NCI-H2196 (cell line): ENCODE results near the gene AZU1.
"Not testable (repeated sequence)": the region's sequence is repeated elsewhere in the genome, so short reads cannot be mapped to it uniquely, and the experiment has no call there.

Experiments
- DNase-seq: peaks from one replicate; lab custom pipeline; 2025; ENCODE audit not compliant: unreplicated experiment; lab: John Stamatoyannopoulos, UW

AZU1 gene

DNA sequence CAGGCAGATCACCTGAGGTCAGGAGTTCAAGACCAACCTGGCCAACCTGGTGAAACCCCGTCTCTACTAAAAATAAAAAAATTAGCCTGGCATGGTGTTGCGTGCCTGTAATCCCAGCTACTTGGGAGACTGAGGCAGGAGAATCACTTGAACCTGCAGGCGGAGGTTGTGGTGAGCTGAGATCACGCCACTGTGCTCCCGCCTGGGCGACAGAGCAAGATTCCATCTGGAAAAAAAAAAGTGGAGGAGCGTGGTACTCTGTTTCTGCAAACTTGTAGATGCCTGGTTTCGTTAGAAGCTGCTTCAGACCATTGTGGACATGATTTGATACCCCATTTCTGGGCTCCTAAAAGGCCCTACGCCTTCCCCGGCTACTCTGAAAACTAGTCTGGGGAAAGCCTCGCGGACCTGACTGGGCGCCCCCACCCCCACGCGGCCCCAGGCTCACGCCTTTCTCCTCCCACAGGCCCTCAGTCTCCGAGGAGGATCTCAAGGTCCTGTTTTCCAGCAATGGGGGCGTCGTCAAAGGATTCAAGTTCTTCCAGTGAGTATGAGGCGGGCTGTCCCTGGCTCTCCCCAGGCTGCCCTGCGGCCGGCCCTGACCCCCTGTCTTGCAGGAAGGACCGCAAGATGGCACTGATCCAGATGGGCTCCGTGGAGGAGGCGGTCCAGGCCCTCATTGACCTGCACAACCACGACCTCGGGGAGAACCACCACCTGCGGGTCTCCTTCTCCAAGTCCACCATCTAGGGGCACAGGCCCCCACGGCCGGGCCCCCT, 17.4 kb upstream of the AZU1 start:
- no peak for DNase-seq

DNA sequence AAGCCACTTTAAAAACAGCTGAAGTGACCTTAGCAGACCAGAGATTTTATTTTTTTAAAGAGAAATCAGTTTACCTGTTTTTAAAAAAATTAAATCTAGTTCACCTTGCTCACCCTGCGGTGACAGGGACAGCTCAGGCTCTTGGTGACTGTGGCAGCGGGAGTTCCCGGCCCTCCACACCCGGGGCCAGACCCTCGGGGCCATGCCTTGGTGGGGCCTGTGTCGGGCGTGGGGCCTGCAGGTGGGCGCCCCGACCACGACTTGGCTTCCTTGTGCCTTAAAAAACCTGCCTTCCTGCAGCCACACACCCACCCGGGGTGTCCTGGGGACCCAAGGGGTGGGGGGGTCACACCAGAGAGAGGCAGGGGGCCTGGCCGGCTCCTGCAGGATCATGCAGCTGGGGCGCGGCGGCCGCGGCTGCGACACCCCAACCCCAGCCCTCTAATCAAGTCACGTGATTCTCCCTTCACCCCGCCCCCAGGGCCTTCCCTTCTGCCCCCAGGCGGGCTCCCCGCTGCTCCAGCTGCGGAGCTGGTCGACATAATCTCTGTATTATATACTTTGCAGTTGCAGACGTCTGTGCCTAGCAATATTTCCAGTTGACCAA, 16.7 kb upstream of the AZU1 start:
- no peak for DNase-seq

DNA sequence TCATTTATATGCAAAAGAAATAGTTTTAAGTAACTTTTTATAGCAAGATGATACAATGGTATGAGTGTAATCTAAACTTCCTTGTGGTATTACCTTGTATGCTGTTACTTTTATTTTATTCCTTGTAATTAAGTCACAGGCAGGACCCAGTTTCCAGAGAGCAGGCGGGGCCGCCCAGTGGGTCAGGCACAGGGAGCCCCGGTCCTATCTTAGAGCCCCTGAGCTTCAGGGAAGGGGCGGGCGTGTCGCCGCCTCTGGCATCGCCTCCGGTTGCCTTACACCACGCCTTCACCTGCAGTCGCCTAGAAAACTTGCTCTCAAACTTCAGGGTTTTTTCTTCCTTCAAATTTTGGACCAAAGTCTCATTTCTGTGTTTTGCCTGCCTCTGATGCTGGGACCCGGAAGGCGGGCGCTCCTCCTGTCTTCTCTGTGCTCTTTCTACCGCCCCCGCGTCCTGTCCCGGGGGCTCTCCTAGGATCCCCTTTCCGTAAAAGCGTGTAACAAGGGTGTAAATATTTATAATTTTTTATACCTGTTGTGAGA, 16.1 kb upstream of the AZU1 start:
- no peak for DNase-seq

DNA sequence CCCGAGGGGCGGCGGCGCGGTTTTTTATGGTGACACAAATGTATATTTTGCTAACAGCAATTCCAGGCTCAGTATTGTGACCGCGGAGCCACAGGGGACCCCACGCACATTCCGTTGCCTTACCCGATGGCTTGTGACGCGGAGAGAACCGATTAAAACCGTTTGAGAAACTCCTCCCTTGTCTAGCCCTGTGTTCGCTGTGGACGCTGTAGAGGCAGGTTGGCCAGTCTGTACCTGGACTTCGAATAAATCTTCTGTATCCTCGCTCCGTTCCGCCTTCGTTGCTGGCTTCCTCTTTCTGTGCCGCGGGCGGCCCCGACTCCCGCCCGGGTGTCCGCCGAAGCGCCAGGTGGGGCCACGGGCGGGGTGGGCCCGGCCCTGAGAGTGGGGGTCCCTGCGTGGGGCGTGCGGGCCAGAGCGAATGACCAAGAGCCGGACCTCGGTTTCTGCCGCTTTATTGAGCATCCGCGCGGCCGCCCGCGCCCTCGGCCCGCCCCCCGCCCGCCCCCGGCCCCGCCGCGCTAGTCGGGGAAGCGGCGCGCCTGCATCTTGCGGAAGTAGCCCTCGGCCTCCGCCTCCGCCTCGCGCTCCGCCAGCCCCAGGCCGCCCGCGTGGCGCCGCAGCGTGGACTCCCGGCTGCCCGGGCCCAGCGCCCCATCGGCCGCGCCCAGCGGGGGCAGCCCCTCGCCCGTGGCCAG, 15.4 kb upstream of the AZU1 start:
- no peak for DNase-seq

DNA sequence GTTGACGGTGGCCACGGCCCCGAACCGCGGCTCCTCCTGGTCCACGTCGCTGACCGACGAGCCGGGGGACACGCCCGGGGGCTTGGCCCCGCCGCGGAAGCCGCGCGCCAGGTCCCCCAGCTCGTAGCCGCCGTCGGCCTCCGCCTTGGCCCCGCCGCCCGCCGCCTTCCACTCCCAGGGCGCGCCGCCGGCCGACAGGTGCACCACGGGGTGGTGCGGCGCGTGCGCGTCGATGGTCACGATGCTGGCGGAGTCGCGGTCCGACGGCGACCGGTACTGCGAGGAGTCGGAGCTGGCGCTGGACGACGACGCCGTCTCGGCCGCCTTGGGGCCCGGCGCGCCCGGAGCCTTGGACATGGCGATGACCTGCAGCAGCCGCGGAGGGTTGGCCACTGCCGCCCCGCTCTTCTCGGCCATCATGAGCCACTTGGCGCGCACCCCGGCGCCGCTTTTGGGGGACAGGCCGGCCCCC, 14.9 kb upstream of the AZU1 start:
- no peak for DNase-seq

DNA sequence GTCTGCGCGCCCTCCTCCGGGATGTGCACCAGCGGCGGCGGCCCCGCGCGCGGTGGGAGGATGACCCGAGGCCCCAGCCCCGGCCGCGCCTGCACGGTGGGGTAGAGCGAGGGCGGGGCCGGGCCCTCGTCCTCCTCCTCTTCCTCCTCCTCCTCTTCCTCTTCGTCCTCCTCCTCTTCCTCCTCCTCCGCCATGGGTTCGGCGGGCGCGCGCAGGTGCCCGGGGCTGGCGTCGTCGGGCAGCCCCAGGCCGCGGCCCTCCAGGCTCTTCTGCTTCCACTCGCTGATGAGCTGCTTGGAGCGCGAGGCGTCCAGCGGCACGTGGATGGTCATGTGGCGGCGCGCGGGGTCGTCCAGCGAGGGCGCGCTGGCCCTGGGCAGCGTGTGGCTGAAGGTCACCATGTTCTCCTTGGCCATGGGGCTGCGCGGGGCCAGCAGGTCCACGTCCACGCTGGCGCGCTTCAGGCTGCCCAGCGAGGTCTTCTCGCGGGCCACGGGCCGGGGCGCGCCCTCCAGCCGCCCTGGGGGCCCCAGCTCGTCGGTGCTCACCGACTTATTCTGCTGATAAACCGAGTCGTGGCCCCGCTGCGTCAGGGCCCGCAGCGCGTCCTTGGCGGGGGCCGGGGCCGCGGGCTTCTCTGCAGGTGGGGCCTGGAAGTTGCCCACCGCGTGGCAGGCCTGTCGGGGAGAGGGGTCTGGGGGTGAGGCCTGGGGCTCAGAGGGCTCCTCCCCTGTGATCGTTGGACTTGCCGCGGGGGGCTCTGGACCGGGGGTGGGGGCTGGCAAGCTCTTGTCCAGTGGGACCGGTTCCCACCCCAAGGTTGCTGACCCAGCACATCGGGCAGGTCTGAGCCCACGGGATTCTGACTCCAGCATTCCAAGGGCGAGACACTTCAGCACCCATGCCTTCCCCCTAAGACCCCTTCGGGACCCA, 14.2 kb upstream of the AZU1 start:
- DNase-seq = no peak

DNA sequence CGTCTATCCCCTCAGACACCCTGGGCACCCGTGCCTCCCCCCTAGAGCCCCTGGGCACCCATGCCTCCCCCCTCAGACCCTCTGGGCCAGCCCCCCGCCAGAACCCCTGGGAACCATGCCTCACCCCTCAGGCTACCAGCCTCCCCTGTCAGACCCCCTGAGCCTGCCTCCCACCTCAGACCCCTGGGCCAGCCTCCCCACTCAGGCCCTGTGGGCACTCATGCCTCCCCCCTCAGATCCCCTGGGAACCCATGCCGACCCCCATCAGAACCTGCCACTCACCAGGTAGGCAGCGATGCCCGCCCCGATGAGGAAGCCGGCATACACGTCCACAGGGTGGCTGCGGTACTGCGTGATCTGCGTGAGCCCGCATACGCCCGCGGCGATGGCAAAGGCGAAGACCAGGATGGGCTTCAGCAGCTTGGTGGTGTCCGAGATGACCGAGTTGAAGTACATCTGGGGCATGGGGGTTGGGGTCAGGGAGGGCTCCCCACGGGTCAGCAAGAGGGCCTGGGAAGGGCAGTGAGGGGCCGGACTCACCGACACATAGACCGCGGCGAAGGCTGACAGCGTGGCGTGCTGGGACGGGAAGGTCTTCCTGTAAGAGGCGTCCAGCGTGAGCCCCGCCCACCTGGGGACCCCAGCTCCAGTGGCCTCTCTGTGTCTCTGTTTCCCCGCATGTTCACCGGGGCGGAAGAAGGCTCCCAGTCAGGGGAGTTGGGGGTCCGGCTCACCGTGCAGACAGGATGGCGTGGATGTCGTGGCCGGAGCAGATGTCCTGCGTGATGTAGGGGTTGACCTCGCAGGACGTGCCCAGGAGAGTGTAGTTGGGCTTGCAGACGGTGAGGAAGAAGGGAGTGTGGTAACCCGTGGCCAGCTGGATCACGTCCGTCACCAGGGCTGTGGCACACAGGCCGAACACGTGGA, 13.2 kb upstream of the AZU1 start:
- no peak for DNase-seq

DNA sequence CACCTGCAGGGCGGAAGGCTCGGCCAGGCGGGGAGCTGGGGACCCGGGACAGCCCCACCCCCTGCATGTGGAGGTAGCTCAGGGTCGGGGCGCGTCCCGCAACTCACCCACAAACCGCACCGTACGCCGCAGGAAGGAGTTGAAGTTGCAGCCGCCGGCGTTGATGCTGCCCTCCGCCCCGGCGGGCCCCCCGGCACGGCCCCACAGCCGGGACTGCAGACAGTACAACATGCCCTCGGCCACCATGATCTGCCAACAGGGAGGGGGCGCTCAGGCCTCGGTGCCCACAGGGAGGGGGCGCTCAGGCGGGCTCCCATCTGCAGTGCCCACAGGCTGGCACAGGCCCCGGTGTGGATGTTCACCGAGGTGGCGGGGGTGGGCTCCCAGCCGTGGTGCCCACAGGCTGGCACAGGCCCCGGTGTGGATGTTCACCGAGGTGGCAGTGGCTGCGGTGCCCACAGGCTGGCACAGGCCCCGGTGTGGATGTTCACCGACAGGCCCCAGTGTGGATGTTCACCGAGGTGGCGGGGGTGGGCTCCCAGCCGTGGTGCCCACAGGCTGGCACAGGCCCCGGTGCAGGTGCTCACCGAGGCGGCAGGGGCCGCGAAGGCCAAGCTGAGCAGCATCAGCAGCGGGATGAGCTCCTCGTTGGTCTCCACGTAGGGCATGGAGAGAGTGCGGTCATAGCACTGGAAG, 12.4 kb upstream of the AZU1 start:
- no peak for DNase-seq

DNA sequence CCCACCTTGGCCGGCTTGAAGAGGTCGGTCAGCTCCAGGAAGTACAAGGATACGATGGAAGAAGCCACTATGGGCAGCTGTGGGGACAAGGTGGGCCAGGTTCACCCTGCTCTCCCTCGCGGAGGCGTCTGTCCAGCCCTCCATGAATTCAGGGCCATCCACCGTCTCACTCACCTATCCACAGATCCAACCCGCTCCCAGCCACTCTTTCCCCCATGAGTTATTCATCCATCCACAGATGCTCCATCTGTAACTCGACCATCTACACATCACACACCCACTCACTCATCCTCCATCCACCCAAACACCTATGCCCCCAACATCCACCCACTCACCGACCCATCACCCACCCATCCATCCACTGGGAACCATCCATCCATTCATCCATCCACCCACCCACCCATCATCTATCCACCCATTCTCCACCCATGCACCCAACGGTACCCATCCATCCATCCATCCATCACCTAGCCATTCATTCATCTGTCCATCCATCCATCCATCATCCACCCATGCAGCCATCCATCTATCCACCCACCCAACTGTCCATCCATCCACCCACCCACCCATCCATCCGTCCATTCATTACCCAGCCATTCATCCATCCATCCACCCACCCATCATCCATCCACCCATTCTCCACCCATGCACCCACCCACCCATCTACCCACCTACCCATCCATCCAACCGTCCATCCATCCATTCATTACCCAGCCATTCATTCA, 11.7 kb upstream of the AZU1 start:
- no peak for DNase-seq

DNA sequence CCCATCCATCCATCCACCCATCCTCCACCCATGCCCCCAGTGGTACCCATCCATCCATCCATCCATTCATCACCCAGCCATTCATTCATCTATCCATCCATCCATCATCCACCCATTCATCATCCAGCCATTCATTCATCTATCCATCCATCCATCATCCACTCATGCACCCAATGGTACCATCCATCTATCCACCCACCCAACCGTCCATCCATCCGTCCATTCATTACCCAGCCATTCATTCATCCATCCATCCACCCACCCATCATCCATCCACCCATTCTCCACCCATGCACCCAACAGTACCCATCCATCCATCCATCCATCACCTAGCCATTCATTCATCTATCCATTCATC, 11.2 kb upstream of the AZU1 start:
- no peak for DNase-seq

DNA sequence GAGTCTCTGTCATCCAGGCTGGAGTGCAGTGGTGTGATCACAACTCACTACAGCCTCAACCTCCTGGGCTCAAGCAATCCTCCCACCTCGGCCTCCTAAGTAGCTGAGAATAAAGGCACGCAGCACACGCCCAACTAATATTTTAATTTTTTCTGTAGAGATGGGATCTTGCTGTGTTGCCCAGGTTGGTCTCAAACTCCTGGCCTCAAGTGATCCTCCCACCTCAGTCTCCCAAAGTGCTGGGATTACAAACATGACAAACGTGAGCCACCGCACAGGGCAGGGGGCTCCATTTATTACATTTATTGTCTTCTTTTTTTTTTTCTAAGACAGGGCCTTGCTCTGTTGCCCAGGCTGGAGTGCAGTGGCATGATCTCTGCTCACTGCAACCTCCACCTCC, 7.4 kb upstream of the AZU1 start:
- DNase-seq = not testable (repeated sequence)

DNA sequence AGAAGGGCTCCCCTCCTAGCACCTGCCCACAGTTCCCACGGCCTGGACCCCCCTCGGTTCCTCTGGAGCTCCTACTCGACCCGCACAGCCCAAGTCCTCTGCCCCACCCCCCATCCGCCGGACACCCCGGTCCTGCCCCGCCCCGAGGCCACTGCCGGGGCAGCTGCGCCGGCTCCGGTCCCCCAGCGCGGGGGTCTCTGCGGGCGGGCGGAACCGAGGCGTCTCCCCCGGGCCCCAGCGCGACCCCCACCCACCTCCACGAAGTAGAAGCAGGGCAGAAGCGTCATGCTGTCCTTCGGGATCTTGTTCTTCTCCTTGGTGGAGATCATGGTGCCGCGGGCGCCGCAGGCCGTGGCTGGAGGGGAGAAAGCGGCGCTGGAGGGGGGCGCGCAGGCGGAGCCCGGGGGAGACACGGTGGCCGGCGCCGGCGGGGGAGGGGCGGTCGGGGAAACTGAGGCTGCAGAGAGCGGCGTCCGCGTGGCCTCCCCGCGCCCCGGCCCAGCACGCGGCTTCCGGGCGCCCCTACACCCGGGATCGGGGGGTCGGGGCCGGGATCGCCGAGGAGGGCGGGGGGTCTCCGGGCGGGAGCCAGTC, 6.3 kb upstream of the AZU1 start:
- no peak for DNase-seq

DNA sequence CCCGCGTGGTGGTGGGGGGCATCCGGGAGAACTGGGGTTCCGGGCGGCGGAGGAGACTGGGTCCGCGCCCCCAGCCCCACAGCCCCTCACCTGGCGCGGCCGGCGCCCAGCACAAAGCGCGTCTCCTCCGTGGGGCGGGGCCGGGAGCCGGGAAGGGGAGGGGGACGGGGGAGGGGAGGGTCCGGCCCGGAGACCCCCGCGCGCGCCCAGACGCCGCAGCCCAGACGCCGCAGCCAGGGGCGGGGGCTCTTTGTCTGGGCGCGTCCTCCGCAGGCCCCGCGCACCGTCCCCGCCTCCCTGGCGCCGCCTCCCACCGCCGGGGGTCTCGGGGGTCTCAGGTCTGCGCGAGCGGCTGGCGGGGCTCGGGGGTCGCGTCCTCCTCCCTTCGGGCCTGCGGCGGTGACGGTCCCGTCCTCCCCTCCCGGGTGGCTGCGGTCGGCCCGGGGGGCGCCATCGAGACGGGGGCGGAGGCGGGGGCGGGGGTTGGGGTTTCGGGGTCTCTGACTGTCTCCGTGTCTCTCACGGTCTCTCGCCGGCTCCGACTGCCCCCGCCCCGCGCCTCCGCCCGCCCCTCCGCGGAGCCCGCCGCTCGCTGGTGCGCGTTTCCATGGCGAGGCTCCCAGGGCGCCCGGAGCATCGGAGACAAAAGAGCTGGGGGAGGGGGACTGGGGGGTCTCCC, 5.7 kb upstream of the AZU1 start, which contains the start of gene PLPPR3:
Gene PLPPR3 (minus strand): TSS at position 131 of the 679 bp plus-strand sequence. CDS start 396 bp downstream, outside the sequence.
- DNase-seq = no peak

DNA sequence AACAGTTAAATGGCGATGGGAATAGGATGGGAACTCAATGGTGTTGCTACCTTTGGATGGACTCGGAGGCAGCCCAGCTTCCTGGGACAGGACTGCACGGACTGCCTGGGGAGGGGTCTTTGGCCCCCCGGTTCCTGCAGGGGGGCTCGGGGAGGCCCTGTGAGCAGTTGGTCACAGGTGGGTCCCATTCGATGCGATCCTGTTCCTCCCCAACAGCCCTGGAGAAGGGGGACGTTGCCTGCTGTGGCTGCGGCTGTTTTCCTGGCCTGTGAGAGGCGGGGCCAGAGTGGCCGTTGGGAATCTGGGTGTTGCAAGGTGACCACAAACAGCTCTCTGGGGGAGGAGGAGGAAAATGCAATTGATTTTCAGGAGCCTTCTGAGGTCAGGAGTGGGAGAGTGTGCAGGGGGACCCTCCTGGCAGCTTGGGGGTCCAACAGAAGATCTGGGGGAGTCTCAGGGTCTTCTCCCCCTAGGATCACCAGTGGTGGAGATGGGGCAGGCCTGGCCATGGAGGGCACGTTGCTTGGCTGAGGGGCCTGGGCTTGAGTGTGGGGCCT, 4.0 kb upstream of the AZU1 start:
- DNase-seq = no peak

DNA sequence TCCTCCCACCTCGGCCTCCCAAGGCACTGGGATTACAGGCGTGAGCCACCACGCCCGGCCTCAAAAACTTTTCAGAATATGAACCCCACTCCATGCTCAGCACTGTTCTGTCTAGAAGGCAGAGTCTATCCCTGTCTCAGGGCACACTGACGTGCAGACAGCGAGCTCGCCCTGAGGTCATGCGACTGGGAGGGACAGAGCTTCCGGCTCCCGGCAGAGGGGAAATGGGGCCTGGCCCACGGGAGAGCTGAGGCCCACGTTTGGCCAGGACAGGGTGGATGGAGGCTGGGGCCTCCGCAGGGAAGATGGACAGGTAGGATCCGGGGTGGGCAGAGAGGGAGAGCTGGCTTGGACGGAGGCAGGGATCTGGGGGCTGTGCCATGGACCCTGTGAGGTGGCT, 2.8 kb upstream of the AZU1 start:
- no peak for DNase-seq

DNA sequence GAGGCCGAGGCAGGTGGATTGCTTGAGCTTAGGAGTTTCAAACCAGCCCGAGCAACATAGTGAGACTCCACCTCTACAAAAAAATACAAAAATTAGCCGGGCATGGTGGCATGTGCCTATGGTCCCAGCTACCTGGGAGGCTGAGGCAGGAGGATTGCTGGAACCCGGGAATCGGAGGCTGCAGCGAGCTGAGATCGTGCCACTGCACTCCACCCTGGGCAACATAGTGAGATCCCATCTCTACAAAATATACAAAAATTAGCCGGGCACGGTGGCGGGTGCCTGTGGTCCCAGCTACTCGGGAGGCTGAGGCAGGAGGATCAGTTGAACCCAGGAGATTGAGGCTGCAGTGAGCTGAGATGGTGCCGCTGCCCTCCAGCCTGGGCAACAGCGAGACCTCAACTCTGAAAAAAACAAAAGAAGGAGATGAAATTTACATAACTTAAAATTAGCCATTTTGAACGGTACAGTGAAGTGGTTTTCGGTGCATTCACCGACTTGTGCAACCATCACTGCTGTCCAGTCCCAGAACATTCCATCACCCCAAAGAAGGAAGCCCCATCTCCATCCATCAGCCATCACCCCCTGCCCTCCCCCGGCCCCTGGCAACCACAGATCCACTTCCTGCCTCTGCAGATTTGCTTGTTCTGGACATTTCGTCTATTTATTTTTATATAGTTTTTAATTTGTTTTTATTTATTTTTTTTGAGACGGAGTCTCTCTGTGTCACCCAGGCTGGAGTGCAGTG, 1.6 kb upstream of the AZU1 start:
- no peak for DNase-seq
